ENCODE measurements around the gene KIAA0232.

GRCh38 chr4:6811165-6811564 lies 28.6 kb downstream of the KIAA0232 start:
- TF ChIP-seq ELF4 (IDR thresholded peaks at IDR 0.05) (no peak), PKNOX1 (IDR thresholded peaks at IDR 0.05) (no peak), SUZ12 (IDR thresholded peaks at IDR 0.05) (no peak), ARNT (IDR thresholded peaks at IDR 0.05) (no peak), FOXM1 (IDR thresholded peaks at IDR 0.05; ENCODE audit: borderline replicate concordance) (no peak), BHLHE40 (IDR thresholded peaks at IDR 0.05; ENCODE audit: borderline replicate concordance) (no peak), NFRKB (IDR thresholded peaks at IDR 0.05) (no peak), ZNF384 (IDR thresholded peaks at IDR 0.05) (no peak), SP1 (IDR thresholded peaks at IDR 0.05) (no peak), FOXK2 (IDR thresholded peaks at IDR 0.05) (no peak), FOXA1 (IDR thresholded peaks at IDR 0.05) (no peak), TARDBP (IDR thresholded peaks at IDR 0.05) (no peak), CTBP1 (IDR thresholded peaks at IDR 0.05; ENCODE audit: borderline replicate concordance) (no peak), LEF1 (IDR thresholded peaks at IDR 0.05; ENCODE audit: borderline replicate concordance) (no peak)

All from HEK293T (cell line).